RWPE1 (cell line): ENCODE measurements around the gene GPC6.

Source experiments
- CTCF ChIA-PET: fragments of 350-600 bp; sonication (Branson Sonifier 250); formaldehyde crosslinking; extraction: SDS; loops from one replicate; lab custom pipeline; 2021; lab: Yijun Ruan, JAX
- POLR2A ChIA-PET: fragments of 400-600 bp; formaldehyde crosslinking; extraction: SDS; loops from one replicate; lab custom pipeline; 2020; ENCODE audit warnings: antibody characterized with exemption; ENCODE audit not compliant: low non-redundant PET; lab: Yijun Ruan, JAX
- DNase-seq: peaks from one replicate; pipeline ENCODE4 v3.0.0; 2012; ENCODE audit warnings: low spot score
- H3K27ac ChIP-seq: fragments of 450-650 bp; 2 replicates; pipeline ENCODE4 v1.5.1; 2017
- TF ChIP-seq, protein P1 (sequence below): fragments of 450-650 bp; conservative IDR thresholded peaks from 2 replicates; pipeline ENCODE4 v1.5.1; 2017; ENCODE audit warnings: low read depth, mild to moderate bottlenecking

The GPC6 gene

DNA sequence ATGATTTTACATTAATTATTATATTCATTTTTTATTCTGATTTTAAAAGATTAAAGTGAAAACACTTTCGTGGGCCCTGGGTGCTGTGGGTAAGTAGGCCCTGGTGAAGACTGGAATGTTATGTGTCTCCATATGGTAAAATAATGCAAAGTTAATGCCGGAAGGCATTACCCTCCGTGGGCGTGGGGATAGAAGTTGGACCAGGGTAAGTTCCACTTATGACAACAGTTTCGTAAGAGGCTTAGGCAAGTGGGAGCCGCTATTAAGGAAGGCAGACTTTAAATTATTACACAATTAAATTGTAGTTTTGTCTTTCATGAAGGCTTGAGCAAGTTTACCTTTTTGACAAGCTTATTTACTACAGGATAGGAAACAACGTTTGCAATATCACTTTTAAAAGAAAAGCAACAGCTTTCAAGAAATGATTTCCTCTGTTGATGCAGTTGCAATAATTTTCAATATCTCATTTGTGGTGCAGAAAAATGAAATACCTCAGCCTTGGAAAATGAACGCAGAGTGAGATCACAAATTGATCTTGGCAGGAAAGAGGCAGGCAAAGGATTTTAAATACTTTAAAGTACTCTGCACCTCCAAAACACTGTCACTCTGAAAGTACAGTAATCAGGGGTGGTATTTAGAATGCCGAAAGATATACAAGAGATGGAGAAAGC lies 942.3 kb downstream of the GPC6 start:
- H3K27ac ChIP-seq: no peak overlapping the region
- ChIA-PET CTCF (no interaction called here), POLR2A (no interaction called here)
- TF ChIP-seq, protein P1, sequence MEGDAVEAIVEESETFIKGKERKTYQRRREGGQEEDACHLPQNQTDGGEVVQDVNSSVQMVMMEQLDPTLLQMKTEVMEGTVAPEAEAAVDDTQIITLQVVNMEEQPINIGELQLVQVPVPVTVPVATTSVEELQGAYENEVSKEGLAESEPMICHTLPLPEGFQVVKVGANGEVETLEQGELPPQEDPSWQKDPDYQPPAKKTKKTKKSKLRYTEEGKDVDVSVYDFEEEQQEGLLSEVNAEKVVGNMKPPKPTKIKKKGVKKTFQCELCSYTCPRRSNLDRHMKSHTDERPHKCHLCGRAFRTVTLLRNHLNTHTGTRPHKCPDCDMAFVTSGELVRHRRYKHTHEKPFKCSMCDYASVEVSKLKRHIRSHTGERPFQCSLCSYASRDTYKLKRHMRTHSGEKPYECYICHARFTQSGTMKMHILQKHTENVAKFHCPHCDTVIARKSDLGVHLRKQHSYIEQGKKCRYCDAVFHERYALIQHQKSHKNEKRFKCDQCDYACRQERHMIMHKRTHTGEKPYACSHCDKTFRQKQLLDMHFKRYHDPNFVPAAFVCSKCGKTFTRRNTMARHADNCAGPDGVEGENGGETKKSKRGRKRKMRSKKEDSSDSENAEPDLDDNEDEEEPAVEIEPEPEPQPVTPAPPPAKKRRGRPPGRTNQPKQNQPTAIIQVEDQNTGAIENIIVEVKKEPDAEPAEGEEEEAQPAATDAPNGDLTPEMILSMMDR: no peak
- no peak for DNase-seq

GRCh38 chr13:94169454-94170144 lies 943.0 kb downstream of the GPC6 start:
- ChIA-PET CTCF (no interaction called here), POLR2A (no interaction called here)
- no peak overlapping the region for H3K27ac ChIP-seq
- TF ChIP-seq, protein P1: no peak
- DNase-seq: no peak

GRCh38 chr13:94170145-94170571 lies 943.6 kb downstream of the GPC6 start:
- CTCF ChIA-PET: no interaction called here
- no peak for DNase-seq
- TF ChIP-seq, protein P1: no peak
- no peak overlapping the region for H3K27ac ChIP-seq
- POLR2A ChIA-PET: no interaction called here

DNA sequence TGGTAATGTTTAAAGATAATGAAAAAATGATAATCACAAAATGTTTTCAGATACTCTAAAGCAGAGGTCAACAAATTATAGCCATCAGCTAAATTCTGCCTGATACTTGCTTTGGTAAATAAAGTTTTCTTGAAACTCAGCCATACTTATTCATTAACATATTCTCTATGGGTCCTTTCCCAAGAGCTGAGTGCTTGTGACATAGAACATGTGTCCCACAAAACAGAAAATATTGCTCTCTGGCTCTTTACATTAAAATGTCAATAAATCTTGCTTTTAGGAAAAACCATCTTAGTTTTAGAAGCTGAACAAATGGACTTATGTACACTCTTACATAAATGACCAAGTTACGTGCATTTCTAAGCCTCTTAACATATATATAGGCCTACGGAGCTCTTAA lies 945.8 kb downstream of the GPC6 start:
- H3K27ac ChIP-seq: no peak overlapping the region
- DNase-seq: no peak
- TF ChIP-seq, protein P1: no peak
- POLR2A ChIA-PET: no interaction called here
- CTCF ChIA-PET: no interaction called here

- CTCF ChIA-PET: interaction anchor here (0.6 kb wide), 1 partner anchor 96 kb away, joined by 3 read pairs; no protein-coding TSS in a partner anchor
- TF ChIP-seq, protein P1: no peak
- POLR2A ChIA-PET: no interaction called here
- no peak for DNase-seq
- H3K27ac ChIP-seq: no peak overlapping the region
These were observed 946.8 kb downstream of the GPC6 start for GRCh38 chr13:94173312-94173854.

- ChIA-PET POLR2A (no interaction called here), CTCF (interaction anchor here (0.6 kb wide), 1 partner anchor 95 kb away, joined by 3 read pairs; no protein-coding TSS in a partner anchor)
- H3K27ac ChIP-seq: no peak overlapping the region
- no peak for DNase-seq
- TF ChIP-seq, protein P1: no peak
These were observed 947.4 kb downstream of the GPC6 start for GRCh38 chr13:94174009-94174408.
